IMR-90 (cell line): ENCODE measurements around the gene UBR1. TPM values are rescaled to one million over a fixed set of nuclear protein-coding genes. Genes with fewer than 3 reads are reported as not detected.

Experiments used
- ATAC-seq: fragments of 200-7000 bp; cut with Tn5 transposase; 2 replicates; pipeline ENCODE4 v1.9.1; 2020; ENCODE audit warnings: low read depth, mild to moderate bottlenecking, moderate library complexity
- BruUV-seq: library from RNA; stranded (reverse); fragments of 400-500 nt; replicated peaks from 2 replicates; lab custom pipeline; 2021; lab: Mats Ljungman, UMichigan
- CTCF ChIA-PET: fragments of 300-600 bp; formaldehyde crosslinking; extraction: SDS; loops from one replicate; lab custom pipeline; 2021; ENCODE audit warnings: antibody characterized with exemption; lab: Yijun Ruan, JAX
- POLR2A ChIA-PET: fragments of 300-600 bp; sonication (Branson Sonifier 250); formaldehyde crosslinking; loops from one replicate; lab custom pipeline; 2022; ENCODE audit warnings: antibody characterized with exemption; ENCODE audit not compliant: unreplicated experiment; lab: Charles Lee
- DNase-seq: peaks from one replicate; pipeline ENCODE4 v3.0.0; 2013
- H2AFZ ChIP-seq: replicated peaks from 2 replicates; pipeline ENCODE3; 2013; ENCODE audit warnings: low read length, mild to moderate bottlenecking; ENCODE audit not compliant: poor library complexity
- H2AK5ac ChIP-seq: 2 replicates; pipeline ENCODE4 v1.6.1; 2013; ENCODE audit warnings: low read depth, low read length, inconsistent platforms
- H2AK9ac ChIP-seq: replicated peaks from 2 replicates; pipeline ENCODE3; 2013; ENCODE audit warnings: mild to moderate bottlenecking, low read depth, low read length, moderate library complexity; ENCODE audit not compliant: poor library complexity
- H2BK120ac ChIP-seq: 2 replicates; pipeline ENCODE4 v1.6.1; 2013; ENCODE audit warnings: low read depth, low read length, inconsistent platforms
- H2BK15ac ChIP-seq: 3 replicates; pipeline ENCODE4 v1.6.1; 2013; ENCODE audit warnings: low read depth, low read length, inconsistent platforms
- H2BK20ac ChIP-seq: 2 replicates; pipeline ENCODE4 v1.6.1; 2013; ENCODE audit warnings: low read depth, mild to moderate bottlenecking, inconsistent platforms, low read length, moderate library complexity
- H2BK5ac ChIP-seq: 2 replicates; pipeline ENCODE4 v1.6.1; 2013; ENCODE audit warnings: mild to moderate bottlenecking, low read depth, low read length, inconsistent platforms; ENCODE audit not compliant: poor library complexity, severe bottlenecking
- H3K14ac ChIP-seq: replicated peaks from 2 replicates; pipeline ENCODE4 v1.6.1; 2013; ENCODE audit warnings: low read depth, low read length, inconsistent platforms
- H3K18ac ChIP-seq: 2 replicates; pipeline ENCODE4 v1.6.1; 2013; ENCODE audit warnings: low read depth, low read length, control low read depth
- H3K23ac ChIP-seq: 2 replicates; pipeline ENCODE4 v1.6.1; 2013; ENCODE audit warnings: low read depth, low read length, inconsistent platforms
- H3K27ac ChIP-seq: 2 replicates; pipeline ENCODE4 v1.5.1; 2013; ENCODE audit warnings: mild to moderate bottlenecking, control low read depth, low read length; ENCODE audit not compliant: insufficient read depth
- H3K27me3 ChIP-seq: 2 replicates; pipeline ENCODE4 v1.6.1; 2013; ENCODE audit warnings: low read length; ENCODE audit not compliant: control insufficient read depth, insufficient read depth
- H3K36me3 ChIP-seq: 2 replicates; pipeline ENCODE4 v1.6.1; 2013; ENCODE audit warnings: low read length, mixed read lengths; ENCODE audit not compliant: control insufficient read depth, insufficient read depth
- H3K4ac ChIP-seq: 2 replicates; pipeline ENCODE4 v1.6.1; 2013; ENCODE audit warnings: low read depth, low read length, inconsistent platforms
- H3K4me1 ChIP-seq: 2 replicates; pipeline ENCODE4 v1.6.1; 2013; ENCODE audit warnings: low read length, mixed read lengths; ENCODE audit not compliant: control insufficient read depth, insufficient read depth
- H3K4me2 ChIP-seq: 2 replicates; pipeline ENCODE4 v1.6.1; 2013; ENCODE audit warnings: low read depth, mild to moderate bottlenecking, control low read depth, low read length, moderate library complexity
- H3K4me3 ChIP-seq: 2 replicates; pipeline ENCODE4 v1.5.1; 2013; ENCODE audit warnings: low read depth, mild to moderate bottlenecking, control low read depth, low read length, moderate library complexity; ENCODE audit not compliant: insufficient read depth
- H3K56ac ChIP-seq: 2 replicates; pipeline ENCODE4 v1.6.1; 2013; ENCODE audit warnings: low read length, inconsistent platforms; ENCODE audit not compliant: insufficient read depth; ENCODE audit errors: extremely low read depth
- H3K79me1 ChIP-seq, 2 experiments: 2 replicates each; pipeline ENCODE4 v1.6.1; 2013; ENCODE audit warnings: low read length in 2 of 2, inconsistent platforms in 1 of 2, low read depth in 1 of 2
- H3K9ac ChIP-seq: 2 replicates; pipeline ENCODE4 v1.6.1; 2013; ENCODE audit warnings: low read depth, low read length, control low read depth
- H3K9me1 ChIP-seq: 2 replicates; pipeline ENCODE4 v1.6.1; 2013; ENCODE audit warnings: low read length, inconsistent platforms; ENCODE audit not compliant: insufficient read depth
- H3K9me3 ChIP-seq: 2 replicates; pipeline ENCODE4 v1.6.1; 2013; ENCODE audit warnings: low read length; ENCODE audit not compliant: control insufficient read depth, insufficient read depth
- H4K20me1 ChIP-seq: 2 replicates; pipeline ENCODE4 v1.6.1; 2013; ENCODE audit warnings: low read length, inconsistent platforms; ENCODE audit not compliant: insufficient read depth
- H4K5ac ChIP-seq: 2 replicates; pipeline ENCODE4 v1.6.1; 2013; ENCODE audit warnings: mild to moderate bottlenecking, low read depth, low read length, control low read depth
- H4K8ac ChIP-seq, 2 experiments: 2 replicates each; pipeline ENCODE4 v1.6.1; 2013; ENCODE audit warnings: low read depth in 2 of 2, low read length in 2 of 2, control low read depth in 1 of 2, inconsistent platforms in 1 of 2
- H4K91ac ChIP-seq: 2 replicates; pipeline ENCODE4 v1.6.1; 2013; ENCODE audit warnings: low read depth, low read length, inconsistent platforms; ENCODE audit not compliant: insufficient read depth
- BHLHE40 ChIP-seq: fragments of 150-350 bp; IDR thresholded peaks from 2 replicates; pipeline ENCODE4 v1.6.1; 2016; ENCODE audit warnings: mild to moderate bottlenecking, low read depth, low read length
- CEBPB ChIP-seq: IDR thresholded peaks from 2 replicates; pipeline ENCODE4 v1.6.1; 2012; ENCODE audit warnings: low read depth, low read length, improper control_type of control experiment
- CHD1 ChIP-seq: IDR thresholded peaks from 2 replicates; pipeline ENCODE4 v1.6.1; 2012; ENCODE audit warnings: low read depth, low read length, improper control_type of control experiment
- CTCF ChIP-seq: conservative IDR thresholded peaks from 2 replicates; pipeline ENCODE4 v1.5.1; 2012; ENCODE audit warnings: mild to moderate bottlenecking, low read depth, low read length, improper control_type of control experiment
- FOS ChIP-seq: fragments of 150-350 bp; IDR thresholded peaks from 2 replicates; pipeline ENCODE4 v1.6.1; 2016; ENCODE audit warnings: low read depth, low read length
- MAFK ChIP-seq: IDR thresholded peaks from 2 replicates; pipeline ENCODE4 v1.6.1; 2012; ENCODE audit warnings: low read depth, low read length, improper control_type of control experiment
- MAZ ChIP-seq: IDR thresholded peaks from 2 replicates; pipeline ENCODE4 v1.6.1; 2012; ENCODE audit warnings: low read depth, mild to moderate bottlenecking, low read length, improper control_type of control experiment, moderate library complexity, borderline replicate concordance
- MXI1 ChIP-seq: IDR thresholded peaks from 2 replicates; pipeline ENCODE4 v1.6.1; 2012; ENCODE audit warnings: low read depth, mild to moderate bottlenecking, low read length, moderate library complexity, borderline replicate concordance
- NFE2L2 ChIP-seq: fragments of 150-350 bp; IDR thresholded peaks from 2 replicates; pipeline ENCODE4 v1.6.1; 2016; ENCODE audit warnings: low read depth, mild to moderate bottlenecking, low read length
- POLR2A ChIP-seq: IDR thresholded peaks from 2 replicates; pipeline ENCODE4 v1.6.1; 2012; ENCODE audit warnings: mild to moderate bottlenecking, low read depth, low read length
- RAD21 ChIP-seq: IDR thresholded peaks from 2 replicates; pipeline ENCODE4 v1.6.1; 2012; ENCODE audit warnings: low read length, improper control_type of control experiment
- RCOR1 ChIP-seq: IDR thresholded peaks from 2 replicates; pipeline ENCODE4 v1.6.1; 2012; ENCODE audit warnings: mild to moderate bottlenecking, low read length, improper control_type of control experiment; ENCODE audit not compliant: insufficient replicate concordance
- RFX5 ChIP-seq: IDR thresholded peaks from 2 replicates; pipeline ENCODE4 v1.8.0; 2012; ENCODE audit warnings: low read depth, mild to moderate bottlenecking, low read length, moderate library complexity
- SMC3 ChIP-seq: fragments of 150-350 bp; IDR thresholded peaks from 2 replicates; pipeline ENCODE4 v1.6.1; 2016; ENCODE audit warnings: low read depth, mild to moderate bottlenecking, antibody characterized with exemption, low read length, moderate library complexity
- WGBS, 2 experiments: methylation state at CpG; one replicate each; pipeline versions ENCODE4 v1.1.5 to v1.1.7; 2013; ENCODE audit warnings: missing lambda C conversion rate in 2 of 2; ENCODE audit not compliant: insufficient read length in 1 of 2; ENCODE audit errors: extremely low coverage in 2 of 2; 5-methylcytosine and 5-hydroxymethylcytosine counted together
- dilution Hi-C: fragments of 300-500 bp; cut with HindIII; formaldehyde crosslinking; loops from one replicate; pipeline ENCODE4 v1.14.3; 2018; ENCODE audit warnings: low sequenced_read_pairs; ENCODE audit not compliant: unreplicated experiment
- in situ Hi-C: fragments of 300-500 bp; cut with MboI; formaldehyde crosslinking; loops from 3 replicates; pipeline ENCODE4 v1.14.3; 2019; ENCODE audit warnings: low sequenced_read_pairs, inconsistent platforms, mixed read lengths
- intact Hi-C: fragments of 100-400 bp; cut with micrococcal nuclease; formaldehyde crosslinking; loops from 2 replicates; pipeline ENCODE4 v1.10.0; 2022
- polyA plus RNA-seq, 3 experiments: library from polyadenylated mRNA; depleted of rRNA; stranded (reverse); fragments of >200 nt; gene quantifications; 2 replicates each; pipeline ENCODE4 v1.2.3, GENCODE V29; 2012; ENCODE audit warnings: low replicate concordance in 1 of 3
- total RNA-seq: library from RNA; depleted of rRNA; stranded (reverse); fragments of >200 nt; gene quantifications from 2 replicates; pipeline ENCODE4 v1.2.3, GENCODE V29; 2012
- TF ChIP-seq, protein P1 (sequence below): fragments of 150-350 bp; IDR thresholded peaks from 2 replicates; pipeline ENCODE4 v1.6.1; 2016; ENCODE audit warnings: low read depth, mild to moderate bottlenecking, low read length, moderate library complexity, borderline replicate concordance
- TF ChIP-seq, protein P2 (sequence below): fragments of 150-350 bp; IDR thresholded peaks from 2 replicates; pipeline ENCODE4 v1.6.1; 2017; ENCODE audit warnings: mild to moderate bottlenecking, antibody characterized with exemption, low read length, low read depth

Gene UBR1
- total and polyA plus RNA-seq, 2 of the 4 experiments (the other 2 are of a cell fraction), result 6.5 to 30.1 TPM

DNA sequence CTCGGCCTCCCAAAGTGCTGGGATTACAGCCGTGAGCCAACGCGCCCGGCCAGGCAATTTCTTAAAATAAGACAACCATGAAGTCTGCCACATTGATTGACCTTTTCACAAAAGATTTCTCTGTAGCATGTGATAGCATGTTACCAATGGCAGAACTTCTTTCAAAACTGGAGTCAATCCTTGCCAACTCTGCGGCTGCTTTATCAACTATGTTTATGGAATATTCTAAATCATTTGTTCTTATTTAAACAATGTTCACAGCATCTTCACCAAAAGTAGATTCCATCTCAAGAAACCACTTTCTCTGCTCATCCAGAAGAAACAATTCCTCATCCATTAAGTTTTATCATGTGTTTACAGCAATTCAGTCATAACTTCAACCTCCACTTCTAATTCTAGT lies 9.4 kb downstream of the UBR1 start:
- Histone ChIP-seq H4K20me1 (peaks cover 28% of the 10 kb centered on the region), H2AFZ (no peak overlapping the region), H3K79me1 (peaks cover 19 to 68% of the 10 kb centered on the region in 2 experiments; a peak in 3 of 4 replicates), H3K9ac (no peak overlapping the region), H3K27me3 (no peaks in the 10 kb centered on the region), H3K56ac (no peak overlapping the region), H3K27ac (no peak overlapping the region), H3K4me2 (0 out of 2 replicates have a peak overlapping the region, but pooled peaks have one; percentile 23), H3K36me3 (peaks cover 13% of the 10 kb centered on the region), H4K8ac (no peak overlapping the region; a peak in 1 of 4 replicates), H4K91ac (no peak overlapping the region), H2BK5ac (peak overlapping the region; percentile 5), H2AK5ac (no peak overlapping the region), H3K9me1 (peaks cover 13% of the 10 kb centered on the region), H3K4me3 (no peak overlapping the region), H3K9me3 (no peaks in the 10 kb centered on the region), H3K4me1 (peaks cover 12% of the 10 kb centered on the region), H3K14ac (no peak overlapping the region), H3K18ac (no peak overlapping the region), H4K5ac (no peak overlapping the region), H3K4ac (no peak overlapping the region), H3K23ac (no peak overlapping the region), H2BK15ac (no peak overlapping the region), H2BK20ac (no peak overlapping the region), H2BK120ac (no peak overlapping the region), H2AK9ac (no peak overlapping the region)
- CTCF ChIA-PET, result no interaction called here
- in situ Hi-C loops, result no loop called here
- POLR2A ChIA-PET, result no interaction called here
- BruUV-seq, result no TSS peak
- TF ChIP-seq CHD1, result no peak
- TF ChIP-seq RCOR1, result no peak
- TF ChIP-seq RFX5, result no peak
- no peak for TF ChIP-seq POLR2A
- no peak for TF ChIP-seq CTCF
- TF ChIP-seq, protein P1, sequence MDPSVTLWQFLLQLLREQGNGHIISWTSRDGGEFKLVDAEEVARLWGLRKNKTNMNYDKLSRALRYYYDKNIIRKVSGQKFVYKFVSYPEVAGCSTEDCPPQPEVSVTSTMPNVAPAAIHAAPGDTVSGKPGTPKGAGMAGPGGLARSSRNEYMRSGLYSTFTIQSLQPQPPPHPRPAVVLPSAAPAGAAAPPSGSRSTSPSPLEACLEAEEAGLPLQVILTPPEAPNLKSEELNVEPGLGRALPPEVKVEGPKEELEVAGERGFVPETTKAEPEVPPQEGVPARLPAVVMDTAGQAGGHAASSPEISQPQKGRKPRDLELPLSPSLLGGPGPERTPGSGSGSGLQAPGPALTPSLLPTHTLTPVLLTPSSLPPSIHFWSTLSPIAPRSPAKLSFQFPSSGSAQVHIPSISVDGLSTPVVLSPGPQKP, result no peak
- TF ChIP-seq MAFK, result no peak
- no peak for TF ChIP-seq BHLHE40
- no peak for TF ChIP-seq CEBPB
- TF ChIP-seq MAZ, result no peak
- no peak for TF ChIP-seq FOS
- TF ChIP-seq, protein P2, sequence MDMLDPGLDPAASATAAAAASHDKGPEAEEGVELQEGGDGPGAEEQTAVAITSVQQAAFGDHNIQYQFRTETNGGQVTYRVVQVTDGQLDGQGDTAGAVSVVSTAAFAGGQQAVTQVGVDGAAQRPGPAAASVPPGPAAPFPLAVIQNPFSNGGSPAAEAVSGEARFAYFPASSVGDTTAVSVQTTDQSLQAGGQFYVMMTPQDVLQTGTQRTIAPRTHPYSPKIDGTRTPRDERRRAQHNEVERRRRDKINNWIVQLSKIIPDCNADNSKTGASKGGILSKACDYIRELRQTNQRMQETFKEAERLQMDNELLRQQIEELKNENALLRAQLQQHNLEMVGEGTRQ, result no peak
- no peak for TF ChIP-seq RAD21
- TF ChIP-seq MXI1, result no peak
- TF ChIP-seq SMC3, result no peak
- TF ChIP-seq NFE2L2, result no peak
- ATAC-seq, result no peak
- intact Hi-C loops, result loop anchor here (10.0 kb wide), 1 partner anchor 88 kb away; the partner anchor contains the start of gene CCNDBP1
- WGBS, 2 experiments, result 77% methylated on average over 4 of the region's 6 CpGs; no CpG with 5 or more reads in 1 of the 2 experiments
- peak; percentile 50 for DNase-seq
- dilution Hi-C loops, result no loop called here
